GM11168 (cell line): ENCODE data around the gene TLNRD1.

Source experiments
- in situ Hi-C: fragments of 300-500 bp; cut with MboI; formaldehyde crosslinking; loops from one replicate; pipeline ENCODE4 v1.12.0; 2022; ENCODE audit warnings: low sequenced_read_pairs; ENCODE audit not compliant: unreplicated experiment

TLNRD1 gene

DNA sequence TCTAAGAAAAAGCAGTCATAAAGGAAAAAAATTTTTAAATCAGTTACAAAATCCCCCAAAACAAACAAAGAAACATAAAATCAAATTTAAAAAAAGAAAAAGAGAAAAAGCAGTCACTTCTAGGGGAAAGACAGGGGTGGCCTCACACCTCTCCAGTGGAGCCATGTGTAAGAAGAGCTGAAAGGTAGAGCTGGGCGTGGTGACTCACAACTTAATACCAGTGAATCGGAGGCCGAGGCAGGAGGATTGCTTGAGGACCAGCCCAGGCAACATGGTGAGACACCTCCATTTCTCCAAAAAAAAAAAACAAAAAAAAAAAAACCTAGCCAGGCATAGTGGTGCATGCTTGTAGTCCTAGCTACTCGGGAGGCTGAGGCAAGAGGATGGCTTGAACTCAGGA, 25.8 kb upstream of the TLNRD1 start:
- in situ Hi-C loops: loop anchor here (25.0 kb wide), 1 partner anchor 513 kb away; no protein-coding TSS in a partner anchor

DNA sequence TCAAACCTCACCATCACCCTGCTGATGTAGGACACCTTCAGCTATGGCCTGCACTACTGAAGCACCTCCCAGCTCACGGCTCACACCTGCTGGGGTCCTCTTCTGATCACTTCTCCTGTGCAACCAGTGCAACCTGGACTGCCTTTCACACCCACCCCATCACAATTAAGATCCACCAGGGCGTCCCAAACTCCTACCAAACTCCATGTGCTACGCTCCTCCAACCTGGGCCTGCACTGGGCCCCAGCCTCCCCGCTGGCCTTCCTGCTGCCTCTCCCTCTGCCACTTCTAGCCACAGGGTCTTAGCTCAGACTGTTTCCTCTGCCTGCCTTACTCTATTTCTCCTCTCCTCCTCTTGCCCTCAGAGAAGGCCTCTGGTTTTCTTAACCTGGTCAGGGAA, 23.9 kb upstream of the TLNRD1 start:
- in situ Hi-C loops: no loop called here

DNA sequence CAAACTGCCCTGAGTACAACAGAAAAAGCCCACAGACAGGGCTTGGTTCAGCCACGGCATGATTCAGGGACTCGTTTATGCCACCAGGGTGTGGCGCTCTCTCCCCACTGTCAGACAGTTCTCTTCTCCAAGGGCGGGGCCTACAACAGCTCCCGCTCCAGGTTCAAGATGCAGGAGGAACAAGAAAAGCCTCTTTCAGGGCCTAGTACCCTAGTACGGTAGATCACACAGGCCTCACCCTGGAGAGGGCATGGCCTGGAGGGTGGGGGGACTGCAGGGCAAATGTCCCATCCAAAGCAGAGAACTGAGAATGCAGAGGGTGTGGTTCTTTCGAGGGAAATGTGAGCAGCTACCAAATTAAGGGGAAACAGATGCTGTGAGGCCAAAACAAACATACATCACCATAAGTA, 23.1 kb upstream of the TLNRD1 start:
- in situ Hi-C loops: no loop called here

DNA sequence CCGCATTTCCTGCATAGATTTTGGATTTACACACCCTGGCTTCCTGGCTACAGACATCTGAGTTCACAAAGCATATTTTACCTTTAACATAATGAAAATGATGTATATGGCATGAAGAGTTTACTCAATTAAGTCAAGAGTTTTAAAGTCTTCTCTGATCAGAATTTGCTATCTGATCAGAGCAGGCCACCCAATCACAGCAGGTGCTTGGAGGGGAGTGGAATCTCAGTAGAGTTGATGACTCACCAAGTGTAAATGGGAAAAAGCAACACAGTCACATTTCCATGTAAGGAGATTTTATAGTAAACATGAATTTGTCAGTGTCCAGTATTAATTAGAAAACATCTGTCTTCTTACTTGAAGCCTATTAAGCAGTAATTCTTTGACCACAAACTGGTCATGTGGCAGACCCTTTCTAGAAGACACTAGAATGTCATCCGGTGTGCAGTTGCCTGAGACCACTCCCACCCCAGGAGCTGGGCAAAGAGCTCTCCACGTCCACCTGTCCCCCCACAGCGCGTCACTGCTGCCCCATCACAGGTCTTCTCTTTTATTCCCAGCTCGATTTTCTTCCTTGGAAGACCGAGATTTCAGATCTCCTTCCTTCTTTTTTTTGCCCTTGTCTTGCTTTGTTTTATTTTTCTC, 21.9 kb upstream of the TLNRD1 start:
- in situ Hi-C loops: no loop called here

DNA sequence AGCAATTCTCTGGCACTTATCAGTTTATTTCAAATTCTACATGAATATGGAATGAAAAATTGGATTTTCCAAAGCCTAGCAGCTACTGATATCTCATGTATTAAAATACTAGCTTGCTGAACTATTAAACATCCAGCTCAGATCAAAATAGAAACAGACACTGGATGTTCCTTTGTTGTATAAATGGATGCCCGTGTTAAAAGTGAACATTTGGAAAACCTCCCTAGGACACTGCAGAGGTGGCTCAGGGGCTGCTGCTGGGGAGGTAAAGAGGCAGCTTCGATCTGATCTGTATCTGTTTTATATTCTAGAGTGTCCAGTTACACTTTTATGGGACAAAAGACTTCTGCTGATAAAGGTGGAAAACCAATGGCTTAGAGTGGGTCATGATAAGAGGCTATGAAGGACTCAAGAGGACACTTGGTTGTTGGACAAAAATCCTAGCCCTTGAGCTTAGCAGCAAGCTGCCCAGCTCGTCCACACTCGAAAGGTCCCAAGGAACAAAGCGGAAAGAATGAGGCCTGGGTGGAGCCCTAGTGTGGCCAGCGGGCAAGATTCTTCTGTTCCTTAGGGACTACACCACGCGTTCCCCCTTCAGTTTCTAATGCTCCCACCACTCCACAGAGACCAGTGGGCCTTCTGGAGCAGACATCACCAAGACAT, 21.1 kb upstream of the TLNRD1 start:
- in situ Hi-C loops: no loop called here

DNA sequence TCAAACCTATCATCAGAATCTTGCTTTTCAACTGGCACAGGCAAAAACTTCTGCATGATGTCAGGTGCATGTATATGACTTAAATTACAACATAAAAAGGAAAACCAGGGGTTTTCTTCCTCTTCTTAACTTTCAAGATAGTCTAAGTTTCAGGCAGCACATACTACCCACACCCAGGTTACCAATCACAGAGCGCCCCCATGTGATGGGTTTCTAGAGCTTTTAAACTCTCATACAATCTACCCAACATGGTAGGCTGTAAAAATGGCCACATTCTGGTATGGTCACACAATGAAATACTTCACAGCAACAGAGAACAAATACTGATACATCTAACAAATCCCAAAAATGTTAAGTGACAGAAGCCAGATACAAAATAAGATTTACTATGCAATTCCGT, 18.5 kb upstream of the TLNRD1 start:
- in situ Hi-C loops: no loop called here

DNA sequence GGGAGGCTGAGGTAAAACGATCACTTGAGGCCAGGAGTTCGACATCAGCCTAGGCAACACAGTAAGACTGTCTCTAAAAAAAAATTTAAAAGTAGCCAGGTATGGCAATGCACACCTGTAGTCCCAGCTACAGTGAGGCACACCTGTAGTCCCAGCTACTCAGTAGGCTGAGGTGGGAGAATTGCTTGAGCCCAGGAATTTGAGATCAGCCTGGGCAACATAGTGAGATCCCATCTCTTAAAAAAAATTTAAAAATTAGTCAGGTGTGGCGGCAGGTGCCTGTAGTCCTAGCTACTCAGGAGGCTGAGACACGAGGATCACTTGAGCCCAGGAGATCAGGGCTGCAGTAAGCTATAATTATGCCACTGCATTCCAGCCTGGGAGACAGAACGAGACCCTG, 17.9 kb upstream of the TLNRD1 start:
- in situ Hi-C loops: no loop called here

DNA sequence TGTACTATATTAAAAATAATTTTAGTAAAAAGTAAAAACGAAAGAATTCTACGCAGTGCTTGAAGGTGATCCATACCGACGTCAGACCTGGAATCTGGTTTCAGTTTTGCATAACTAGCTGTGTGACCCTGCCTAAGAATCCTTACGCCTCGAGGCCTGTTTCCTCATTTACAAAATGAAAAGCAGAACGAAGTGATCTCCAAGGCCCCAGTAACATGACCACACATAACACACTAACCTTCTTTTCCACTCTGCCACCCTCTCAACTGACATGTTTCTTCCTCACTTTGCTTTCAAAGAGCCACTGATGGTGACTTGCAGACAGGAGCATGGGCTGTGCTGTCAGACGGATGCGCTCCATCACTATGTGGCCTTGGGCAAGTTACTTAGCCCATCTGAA, 15.9 kb upstream of the TLNRD1 start:
- in situ Hi-C loops: no loop called here

DNA sequence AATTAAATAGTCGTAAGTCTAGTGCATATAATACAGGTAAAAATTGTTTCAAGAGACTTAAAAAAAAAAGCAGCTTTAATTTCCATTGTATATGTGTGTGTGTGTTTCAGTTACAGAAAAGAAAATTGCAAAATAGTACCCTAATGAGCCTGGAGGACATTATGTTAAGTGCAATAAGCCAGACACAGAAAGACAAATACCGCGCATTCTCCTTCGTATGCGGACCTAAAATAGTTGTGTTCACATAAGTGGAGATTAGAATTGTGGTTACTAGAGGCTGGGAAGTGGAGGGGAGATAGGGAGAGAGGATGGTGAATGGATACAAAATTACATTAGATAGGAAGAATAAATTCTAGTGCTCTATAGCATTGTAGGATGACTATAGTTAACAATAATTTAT, 14.7 kb upstream of the TLNRD1 start:
- in situ Hi-C loops: no loop called here

DNA sequence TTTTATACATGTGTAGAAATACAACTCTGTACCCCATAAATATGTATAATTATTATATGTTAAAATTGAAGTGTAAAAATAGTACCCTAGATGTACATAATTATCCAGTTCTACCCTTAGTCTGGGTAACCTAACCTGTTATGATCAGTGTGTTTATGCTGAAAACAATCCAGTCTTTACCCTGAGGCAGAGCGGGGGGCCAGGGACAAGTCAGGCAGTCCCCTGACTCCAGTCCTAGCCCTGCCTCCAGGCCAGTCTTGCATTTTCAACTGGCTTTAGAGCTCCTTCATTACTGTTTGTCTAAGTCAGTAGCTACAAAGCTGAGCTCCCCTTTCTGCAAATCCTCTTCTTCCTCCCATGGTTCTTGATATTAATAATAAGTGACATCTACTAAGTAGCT, 14.2 kb upstream of the TLNRD1 start:
- in situ Hi-C loops: no loop called here

DNA sequence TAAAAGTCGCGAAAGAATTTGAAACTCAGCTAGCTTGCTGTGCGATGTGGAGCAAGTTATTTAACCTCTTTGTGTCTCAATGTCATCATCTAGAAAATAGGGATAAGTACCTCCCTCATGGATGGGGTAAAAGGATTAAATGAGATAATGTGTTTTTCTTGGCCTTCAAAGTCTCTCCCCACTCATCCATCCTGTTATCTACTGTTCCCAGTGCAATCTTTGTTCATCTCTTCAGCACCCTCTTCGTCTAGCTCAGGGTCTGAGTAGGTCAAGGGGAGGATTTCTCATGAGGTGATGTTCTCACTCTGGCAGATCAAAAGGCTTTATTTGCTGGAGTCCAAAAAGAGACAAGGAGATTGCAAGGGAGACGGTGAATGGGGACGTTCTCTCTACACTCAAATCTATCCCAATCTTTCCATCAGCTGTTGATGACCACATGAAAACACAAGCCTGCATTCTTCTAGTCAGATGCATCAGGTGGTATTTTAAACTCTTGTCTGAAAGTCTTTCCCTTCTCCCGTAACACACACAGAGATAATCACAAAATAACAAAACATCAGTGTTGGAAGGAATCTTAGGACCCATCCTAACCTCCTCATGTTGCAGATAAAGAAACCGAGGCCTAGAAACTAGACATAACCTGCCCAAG, 12.5 kb upstream of the TLNRD1 start:
- in situ Hi-C loops: no loop called here

DNA sequence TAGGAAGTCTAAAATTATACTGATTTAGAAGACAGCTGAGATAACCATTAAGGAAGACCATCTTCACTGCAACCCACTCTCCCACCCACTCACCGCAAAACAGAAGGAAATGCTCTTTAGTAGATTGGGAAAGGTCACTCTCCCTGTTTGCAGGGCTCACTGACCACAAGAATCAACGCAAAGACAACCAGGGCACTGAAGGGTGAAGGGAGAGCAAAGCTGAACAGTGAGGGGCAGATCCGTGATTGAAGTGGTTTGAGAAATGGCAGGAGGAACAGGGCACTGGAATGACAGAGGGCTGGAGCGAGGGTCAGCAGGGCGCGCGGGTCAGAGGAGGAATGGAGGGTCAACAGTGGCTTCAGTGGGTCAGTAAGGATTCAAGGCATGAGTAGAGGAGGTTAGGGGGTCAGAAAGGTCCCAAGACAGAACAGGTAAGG, 11.6 kb upstream of the TLNRD1 start:
- in situ Hi-C loops: no loop called here

DNA sequence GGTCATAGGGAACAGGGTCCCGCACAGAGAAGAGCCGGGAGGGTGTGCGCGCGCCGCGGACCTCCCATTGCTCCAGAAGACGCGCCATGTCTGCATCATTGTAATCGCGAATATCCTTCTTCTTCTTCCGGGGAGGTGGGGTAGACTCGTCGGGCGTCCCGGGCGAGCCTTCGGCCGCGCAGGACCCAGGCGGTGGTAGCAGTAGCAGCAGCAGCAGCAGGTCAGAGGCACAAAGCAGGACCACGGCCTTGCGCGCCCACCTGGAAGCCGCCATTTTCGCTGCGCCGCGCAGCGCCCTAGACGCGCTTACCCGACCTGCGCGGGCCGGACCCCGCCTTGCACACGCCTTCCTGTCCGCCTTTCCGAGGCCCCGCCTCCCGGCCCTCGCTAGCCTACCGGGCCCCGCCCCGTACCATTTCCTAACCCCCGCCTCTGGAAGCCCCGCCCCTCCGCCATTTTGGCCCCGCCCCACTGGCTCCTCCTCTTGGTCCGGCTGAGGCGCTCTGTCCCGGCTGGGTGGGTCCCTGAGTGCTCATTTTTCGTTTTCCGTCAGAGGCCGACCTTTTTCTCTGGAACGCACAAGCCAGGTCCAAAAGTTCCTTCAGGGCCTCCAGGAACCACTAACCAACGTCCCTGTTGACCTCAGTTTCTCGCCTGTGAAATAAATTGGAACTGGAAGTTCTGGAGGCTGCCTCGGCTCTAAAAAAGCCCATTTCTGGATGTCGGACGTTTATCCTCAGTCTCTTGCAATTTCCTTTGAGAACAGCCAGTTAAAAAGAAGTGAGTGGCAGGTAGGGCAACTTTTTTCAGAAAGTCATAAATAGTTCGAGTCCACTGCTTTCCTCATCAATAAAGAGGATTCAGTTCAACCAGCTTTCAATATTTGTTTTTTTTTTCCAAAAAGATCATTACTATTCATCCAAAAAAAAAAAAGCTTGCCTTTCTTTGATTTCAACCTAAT, 10.9 kb upstream of the TLNRD1 start, which contains the start of gene MESD:
Gene MESD, minus strand, starts transcription at position 302 of the 961 bp plus-strand sequence. Its CDS starts 28 bp downstream, at position 274.
- in situ Hi-C loops: no loop called here

DNA sequence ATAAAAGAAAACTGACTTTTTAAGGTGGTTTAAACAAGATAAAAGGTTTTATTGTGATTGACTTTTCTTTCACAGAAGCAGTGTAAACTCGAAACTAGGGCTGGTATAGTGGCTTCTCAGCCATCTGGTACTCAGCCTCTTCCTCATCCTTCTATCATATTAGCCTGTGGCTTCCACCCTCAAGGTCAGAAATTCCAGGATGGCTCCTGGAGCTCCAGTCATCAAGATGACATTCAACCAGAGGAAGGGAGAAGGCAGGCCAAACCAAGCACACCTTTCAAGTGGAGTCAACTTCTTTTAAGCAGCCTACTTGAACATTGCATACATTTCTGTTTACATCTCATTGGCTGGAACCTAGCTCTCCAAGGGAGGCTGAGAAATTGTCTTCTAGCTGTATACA, 9.8 kb upstream of the TLNRD1 start:
- in situ Hi-C loops: no loop called here

DNA sequence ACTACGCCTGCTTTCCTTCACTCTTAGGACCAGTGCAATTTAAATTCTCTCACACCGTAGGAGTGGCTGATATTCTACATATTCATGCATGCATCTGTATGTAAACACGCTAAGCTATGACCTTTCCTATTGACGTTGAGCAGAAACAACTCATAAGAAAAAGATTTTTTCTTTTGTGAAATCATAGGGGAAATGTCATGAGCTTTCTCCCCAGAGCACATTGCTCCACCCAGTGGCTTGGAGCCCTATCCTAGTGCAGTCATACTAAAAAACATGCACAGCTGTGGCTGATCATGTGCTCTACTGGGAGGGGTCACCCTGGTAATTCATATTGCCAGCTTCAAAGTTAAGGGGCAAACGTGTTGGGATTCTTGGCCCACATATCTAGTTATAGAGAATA, 9.3 kb upstream of the TLNRD1 start:
- in situ Hi-C loops: no loop called here

DNA sequence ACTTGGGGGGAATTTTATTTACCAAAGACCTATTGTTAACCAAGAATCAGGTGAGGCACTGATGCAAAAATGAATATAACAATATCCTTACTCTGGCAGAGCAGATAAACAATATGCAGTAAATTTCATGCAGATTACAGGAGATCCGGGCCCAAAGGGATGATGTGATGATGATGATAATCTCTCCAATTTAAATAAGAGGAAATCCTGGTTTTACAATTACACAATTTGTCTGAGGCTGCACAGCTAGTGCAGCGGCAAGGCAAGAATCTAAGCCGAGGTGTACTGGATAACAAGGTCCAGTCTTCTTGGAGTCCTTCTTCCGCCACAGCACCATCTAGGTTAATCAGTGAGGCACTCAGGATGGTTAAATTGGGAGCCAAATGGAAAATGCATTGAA, 8.7 kb upstream of the TLNRD1 start:
- in situ Hi-C loops: no loop called here

DNA sequence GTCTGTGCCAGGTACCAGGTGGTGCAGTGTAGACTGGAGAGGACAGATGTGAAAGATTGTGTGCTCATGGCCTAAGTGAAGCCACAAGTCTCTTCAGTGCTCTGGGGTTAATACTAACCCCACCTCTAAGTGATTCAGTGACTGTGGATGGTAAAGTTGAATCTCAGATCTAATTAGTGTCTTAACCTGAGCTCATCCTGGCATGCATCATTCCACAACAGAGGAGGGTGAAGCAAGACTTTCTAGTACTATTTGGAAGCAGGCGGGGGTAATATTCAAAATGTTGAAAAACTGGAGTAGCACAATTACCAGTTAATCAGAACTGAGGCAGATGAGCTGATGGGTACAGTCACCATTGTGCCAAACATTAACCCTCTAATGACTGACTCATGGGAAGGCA, 8.3 kb upstream of the TLNRD1 start:
- in situ Hi-C loops: no loop called here

DNA sequence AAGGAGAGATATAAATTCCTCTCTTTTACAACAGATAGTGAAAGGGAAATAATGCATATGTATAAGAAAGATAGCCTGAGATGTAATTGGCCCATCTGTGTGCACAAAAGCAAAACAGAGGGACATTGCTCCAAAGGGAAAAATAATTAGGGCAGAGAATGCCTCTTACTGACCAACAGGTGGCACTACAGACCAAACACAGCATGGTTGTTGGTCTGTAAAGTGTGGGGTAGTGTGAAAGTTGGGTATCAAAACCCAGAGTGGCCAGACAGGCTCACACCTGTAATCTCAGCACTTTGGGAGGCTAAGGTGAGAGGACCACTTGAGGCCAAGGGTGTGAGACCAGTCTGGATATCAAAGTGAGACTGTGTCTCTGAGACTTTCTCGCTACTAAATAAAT, 4.5 kb upstream of the TLNRD1 start:
- in situ Hi-C loops: no loop called here

DNA sequence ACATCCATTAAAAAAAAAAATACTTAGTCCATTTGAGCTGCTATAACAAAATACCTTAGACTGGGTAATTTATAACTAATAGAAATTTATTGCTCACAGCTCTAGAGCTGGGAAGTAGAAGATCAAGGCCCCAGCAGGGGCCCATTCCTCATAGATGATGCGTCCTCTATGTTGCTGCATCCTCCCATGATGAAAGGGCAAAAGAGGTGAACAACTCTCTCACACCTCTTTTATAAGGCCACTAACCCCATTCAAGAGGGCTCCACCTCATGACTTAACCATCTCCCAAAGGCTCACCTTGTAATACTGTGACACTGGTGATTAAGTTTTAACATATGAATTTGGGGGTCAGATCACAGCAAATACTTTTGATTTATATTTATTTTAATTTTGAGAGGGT, 3.0 kb upstream of the TLNRD1 start:
- in situ Hi-C loops: no loop called here

DNA sequence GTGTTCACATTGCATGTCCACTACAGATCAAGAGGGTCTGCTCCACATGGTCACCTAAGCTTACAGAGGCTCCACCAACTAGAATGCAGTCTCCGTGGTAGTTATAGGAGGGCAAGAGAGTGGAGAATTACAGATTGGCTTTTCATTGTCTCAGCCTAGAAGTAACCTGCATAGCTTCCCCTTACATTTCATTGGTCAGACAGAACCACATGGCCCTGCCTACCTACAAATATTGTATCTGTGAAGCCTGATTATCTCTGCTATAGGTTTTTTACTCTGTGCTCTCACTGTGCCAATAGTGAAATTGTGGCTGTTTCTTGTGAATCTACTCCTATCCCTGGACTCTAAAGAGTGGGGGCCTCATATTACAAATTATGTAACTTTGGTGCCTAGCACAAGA, 2.5 kb upstream of the TLNRD1 start:
- in situ Hi-C loops: no loop called here
